Neural progenitor cell (in vitro differentiated cells): Measurements from ENCODE around the gene TMEM273. TPM values are rescaled to one million over a fixed set of nuclear protein-coding genes. Genes with fewer than 3 reads are reported as not detected.

Source experiments
- DNase-seq: peaks from one replicate; pipeline ENCODE4 v3.0.0-alpha.2; 2016; ENCODE audit warnings: low spot score
- H2AFZ ChIP-seq: fragments of 200-600 bp; sonication (generic); replicated peaks from 2 replicates; pipeline ENCODE4 v1.6.1; 2016; ENCODE audit warnings: antibody characterized with exemption
- H3F3A ChIP-seq: fragments of 200-600 bp; sonication (generic); 2 replicates; pipeline ENCODE4 v1.6.1; 2016; ENCODE audit warnings: antibody characterized with exemption, low read depth
- H3K27ac ChIP-seq: fragments of 200-600 bp; sonication (generic); 2 replicates; pipeline ENCODE4 v1.5.1; 2016; ENCODE audit warnings: mild to moderate bottlenecking
- H3K27me3 ChIP-seq: fragments of 200-600 bp; sonication (generic); 2 replicates; pipeline ENCODE4 v1.6.1; 2016; ENCODE audit warnings: mild to moderate bottlenecking, moderate library complexity
- H3K36me3 ChIP-seq: fragments of 200-600 bp; sonication (generic); 2 replicates; pipeline ENCODE4 v1.5.1; 2016
- H3K4me1 ChIP-seq: fragments of 200-600 bp; sonication (generic); 2 replicates; pipeline ENCODE4 v1.6.1; 2016; ENCODE audit warnings: mixed run types
- H3K4me2 ChIP-seq: fragments of 200-600 bp; sonication (generic); 2 replicates; pipeline ENCODE4 v1.6.1; 2016
- H3K4me3 ChIP-seq: fragments of 200-600 bp; sonication (generic); 2 replicates; pipeline ENCODE4 v1.5.1; 2016
- H3K79me2 ChIP-seq: fragments of 200-600 bp; sonication (generic); 2 replicates; pipeline ENCODE4 v1.6.1; 2016; ENCODE audit warnings: low read depth
- H3K9ac ChIP-seq: fragments of 200-600 bp; sonication (generic); 2 replicates; pipeline ENCODE4 v1.6.1; 2016
- H3K9me3 ChIP-seq: fragments of 200-600 bp; sonication (generic); 2 replicates; pipeline ENCODE4 v1.5.1; 2016; ENCODE audit warnings: low read depth
- H4K20me1 ChIP-seq: fragments of 200-600 bp; sonication (generic); 2 replicates; pipeline ENCODE4 v1.6.1; 2016; ENCODE audit warnings: low read depth
- H3K27ac Mint-ChIP-seq: 3 replicates; pipeline ENCODE4 v1.8.0; 2021; ENCODE audit warnings: mixed read lengths
- H3K27me3 Mint-ChIP-seq: 2 replicates; pipeline ENCODE4 v1.8.0; 2022; ENCODE audit warnings: low read depth, mild to moderate bottlenecking, inconsistent platforms, moderate library complexity, mixed read lengths; ENCODE audit not compliant: insufficient read depth
- H3K36me3 Mint-ChIP-seq: 3 replicates; pipeline ENCODE4 v1.8.0; 2021; ENCODE audit warnings: mixed read lengths
- H3K4me1 Mint-ChIP-seq: 3 replicates; pipeline ENCODE4 v1.8.0; 2021; ENCODE audit warnings: mixed read lengths
- H3K4me3 Mint-ChIP-seq: 3 replicates; pipeline ENCODE4 v1.8.0; 2021; ENCODE audit warnings: mild to moderate bottlenecking, moderate library complexity, mixed read lengths
- H3K9me3 Mint-ChIP-seq: 3 replicates; pipeline ENCODE4 v1.8.0; 2020; ENCODE audit warnings: mixed read lengths
- CTCF ChIP-seq: fragments of 200-600 bp; sonication (generic); IDR thresholded peaks from 2 replicates; pipeline ENCODE4 v1.5.1; 2017; ENCODE audit warnings: antibody characterized with exemption, mild to moderate bottlenecking
- EZH2 ChIP-seq: fragments of 200-600 bp; sonication (generic); IDR thresholded peaks from 2 replicates; pipeline ENCODE4 v1.6.1; 2017; ENCODE audit warnings: antibody characterized with exemption, mild to moderate bottlenecking, moderate library complexity
- EZH2phosphoT487 ChIP-seq: fragments of 200-600 bp; sonication (generic); IDR thresholded peaks from 2 replicates; pipeline ENCODE4 v1.6.1; 2017; ENCODE audit warnings: antibody characterized with exemption
- total RNA-seq: library from RNA; depleted of rRNA; stranded (reverse); fragments of >200 nt; gene quantifications from 2 replicates; pipeline ENCODE4 v1.2.3, GENCODE V29; 2015; ENCODE audit warnings: low replicate concordance

Gene TMEM273
- total RNA-seq, 1 donor from 2014 or later = not detected

GRCh38 chr10:49168171-49168540 lies 20.0 kb downstream of the TMEM273 start:
- Histone ChIP-seq H3K9ac (no peak overlapping the region), H3K4me3 (no peak overlapping the region), H3K4me2 (no peak overlapping the region), H4K20me1 (no peaks in the 10 kb centered on the region), H3K4me1 (no peaks in the 10 kb centered on the region), H3K27me3 (no peaks in the 10 kb centered on the region), H2AFZ (no peak overlapping the region), H3K36me3 (no peaks in the 10 kb centered on the region), H3K79me2 (no peaks in the 10 kb centered on the region), H3K27ac (no peak overlapping the region), H3K9me3 (no peaks in the 10 kb centered on the region), H3F3A (no peaks in the 10 kb centered on the region)
- Mint-ChIP-seq H3K9me3 (peaks cover 3% of the 10 kb centered on the region), H3K36me3 (no peaks in the 10 kb centered on the region), H3K4me1 (peaks cover 15% of the 10 kb centered on the region), H3K4me3 (no peak overlapping the region), H3K27me3 (peaks cover 13% of the 10 kb centered on the region), H3K27ac (peak overlapping the region; percentile 38)
- TF ChIP-seq EZH2phosphoT487 = no peak
- no peak for TF ChIP-seq EZH2
- DNase-seq = no peak

- Mint-ChIP-seq H3K27ac (no peak overlapping the region), H3K4me3 (no peak overlapping the region)
- H3K27me3 ChIP-seq = no peaks in the 10 kb centered on the region
Observed at GRCh38 chr10:49167425-49168170, 20.6 kb downstream of the TMEM273 start.

GRCh38 chr10:49166484-49167400 lies 21.4 kb downstream of the TMEM273 start:
- no peaks in the 10 kb centered on the region for H3F3A ChIP-seq
- H3K36me3 Mint-ChIP-seq = no peaks in the 10 kb centered on the region
- DNase-seq = no peak
- no peak overlapping the region for H3K4me3 Mint-ChIP-seq
- H3K4me2 ChIP-seq = no peak overlapping the region
- H3K27ac Mint-ChIP-seq = no peak overlapping the region
- TF ChIP-seq CTCF = no peak
- TF ChIP-seq EZH2phosphoT487 = no peak
- peaks cover 3% of the 10 kb centered on the region for H3K9me3 Mint-ChIP-seq
- H2AFZ ChIP-seq = no peak overlapping the region
- no peak overlapping the region for H3K4me3 ChIP-seq
- H3K27me3 Mint-ChIP-seq = peaks cover 15% of the 10 kb centered on the region
- H3K27me3 ChIP-seq = no peaks in the 10 kb centered on the region
- H3K4me1 Mint-ChIP-seq = peaks cover 15% of the 10 kb centered on the region
- H3K27ac ChIP-seq = no peak overlapping the region
- no peaks in the 10 kb centered on the region for H3K79me2 ChIP-seq
- H3K9me3 ChIP-seq = no peaks in the 10 kb centered on the region
- H3K9ac ChIP-seq = no peak overlapping the region
- H3K4me1 ChIP-seq = no peaks in the 10 kb centered on the region
- H3K36me3 ChIP-seq = no peaks in the 10 kb centered on the region
- no peaks in the 10 kb centered on the region for H4K20me1 ChIP-seq

More at GRCh38 chr10:49167425-49168170, 20.6 kb downstream of the TMEM273 start:
- Histone ChIP-seq H4K20me1 (no peaks in the 10 kb centered on the region), H2AFZ (no peak overlapping the region), H3K4me1 (no peaks in the 10 kb centered on the region), H3F3A (no peaks in the 10 kb centered on the region), H3K27ac (no peak overlapping the region), H3K9me3 (no peaks in the 10 kb centered on the region), H3K4me2 (no peak overlapping the region), H3K36me3 (no peaks in the 10 kb centered on the region), H3K79me2 (no peaks in the 10 kb centered on the region), H3K9ac (no peak overlapping the region), H3K4me3 (no peak overlapping the region)
- Mint-ChIP-seq H3K36me3 (no peaks in the 10 kb centered on the region), H3K4me1 (peaks cover 15% of the 10 kb centered on the region), H3K27me3 (peaks cover 15% of the 10 kb centered on the region), H3K9me3 (peaks cover 3% of the 10 kb centered on the region)
- TF ChIP-seq CTCF (no peak), EZH2 (no peak), EZH2phosphoT487 (no peak)
- no peak for DNase-seq
